H1 (cell line): ENCODE results near the gene CENPO. TPM values are rescaled to one million over a fixed set of nuclear protein-coding genes. Genes with fewer than 3 reads are reported as not detected.

Source experiments
- ATF2 ChIP-seq: IDR thresholded peaks from 2 replicates; pipeline ENCODE4 v1.6.1; 2012; ENCODE audit warnings: low read length, inconsistent platforms
- BRCA1 ChIP-seq: IDR thresholded peaks from 2 replicates; pipeline ENCODE4 v1.6.1; 2012; ENCODE audit warnings: low read depth, low read length, improper control_type of control experiment
- GABPA ChIP-seq: IDR thresholded peaks from 2 replicates; pipeline ENCODE4 v1.6.1; 2011; ENCODE audit warnings: mild to moderate bottlenecking, low read length, moderate library complexity, borderline replicate concordance; ENCODE audit not compliant: insufficient read depth
- RFX5 ChIP-seq: IDR thresholded peaks from 2 replicates; pipeline ENCODE4 v1.6.1; 2011; ENCODE audit warnings: low read depth, low read length, improper control_type of control experiment, borderline replicate concordance
- SIX5 ChIP-seq: IDR thresholded peaks from 2 replicates; pipeline ENCODE4 v1.6.1; 2011; ENCODE audit warnings: mild to moderate bottlenecking, low read depth, low read length
- TBP ChIP-seq: IDR thresholded peaks from 2 replicates; pipeline ENCODE4 v1.6.1; 2011; ENCODE audit warnings: low read depth, low read length, improper control_type of control experiment
- polyA plus RNA-seq, 7 experiments: library from polyadenylated mRNA; depleted of rRNA in 3 of 7; stranded (reverse) in 5 of 7; unstranded in 2 of 7; fragments of >200 nt in 5 of 7; fragments of 200-250 nt in 2 of 7; gene quantifications; 1 replicate in 5 of 7; 2 replicates in 1 of 7; 4 replicates in 1 of 7; pipeline versions ENCODE4 v1.2.1 to v1.2.3, GENCODE V29; 2011 to 2013; ENCODE audit warnings: missing spikeins in 2 of 7, mixed read lengths in 2 of 7
- total RNA-seq: library from RNA; stranded (reverse); fragmentation: NEBNext Ultra II Directional; extraction: Animal tissue kit (Norgen Biotek cat#: 25700); gene quantifications from 2 replicates; pipeline ENCODE4 v1.2.1, GENCODE V29; 2021
- TF ChIP-seq, protein P1 (sequence below): fragments of 300-600 bp; sonication (generic); IDR thresholded peaks from 2 replicates; pipeline ENCODE4 v1.7.1; 2012; ENCODE audit warnings: low read length, moderate library complexity, mild to moderate bottlenecking, inconsistent platforms; ENCODE audit not compliant: insufficient replicate concordance

CENPO gene
- total and polyA plus RNA-seq, 2 of the 8 experiments (the other 6 are each of a cell fraction or from before 2014, with no cell fraction given) = 34.4 to 46.3 TPM

GRCh38 chr2:24747299-24747698 lies 45.9 kb upstream of the CENPO start (continued):
- TF ChIP-seq, protein P1, sequence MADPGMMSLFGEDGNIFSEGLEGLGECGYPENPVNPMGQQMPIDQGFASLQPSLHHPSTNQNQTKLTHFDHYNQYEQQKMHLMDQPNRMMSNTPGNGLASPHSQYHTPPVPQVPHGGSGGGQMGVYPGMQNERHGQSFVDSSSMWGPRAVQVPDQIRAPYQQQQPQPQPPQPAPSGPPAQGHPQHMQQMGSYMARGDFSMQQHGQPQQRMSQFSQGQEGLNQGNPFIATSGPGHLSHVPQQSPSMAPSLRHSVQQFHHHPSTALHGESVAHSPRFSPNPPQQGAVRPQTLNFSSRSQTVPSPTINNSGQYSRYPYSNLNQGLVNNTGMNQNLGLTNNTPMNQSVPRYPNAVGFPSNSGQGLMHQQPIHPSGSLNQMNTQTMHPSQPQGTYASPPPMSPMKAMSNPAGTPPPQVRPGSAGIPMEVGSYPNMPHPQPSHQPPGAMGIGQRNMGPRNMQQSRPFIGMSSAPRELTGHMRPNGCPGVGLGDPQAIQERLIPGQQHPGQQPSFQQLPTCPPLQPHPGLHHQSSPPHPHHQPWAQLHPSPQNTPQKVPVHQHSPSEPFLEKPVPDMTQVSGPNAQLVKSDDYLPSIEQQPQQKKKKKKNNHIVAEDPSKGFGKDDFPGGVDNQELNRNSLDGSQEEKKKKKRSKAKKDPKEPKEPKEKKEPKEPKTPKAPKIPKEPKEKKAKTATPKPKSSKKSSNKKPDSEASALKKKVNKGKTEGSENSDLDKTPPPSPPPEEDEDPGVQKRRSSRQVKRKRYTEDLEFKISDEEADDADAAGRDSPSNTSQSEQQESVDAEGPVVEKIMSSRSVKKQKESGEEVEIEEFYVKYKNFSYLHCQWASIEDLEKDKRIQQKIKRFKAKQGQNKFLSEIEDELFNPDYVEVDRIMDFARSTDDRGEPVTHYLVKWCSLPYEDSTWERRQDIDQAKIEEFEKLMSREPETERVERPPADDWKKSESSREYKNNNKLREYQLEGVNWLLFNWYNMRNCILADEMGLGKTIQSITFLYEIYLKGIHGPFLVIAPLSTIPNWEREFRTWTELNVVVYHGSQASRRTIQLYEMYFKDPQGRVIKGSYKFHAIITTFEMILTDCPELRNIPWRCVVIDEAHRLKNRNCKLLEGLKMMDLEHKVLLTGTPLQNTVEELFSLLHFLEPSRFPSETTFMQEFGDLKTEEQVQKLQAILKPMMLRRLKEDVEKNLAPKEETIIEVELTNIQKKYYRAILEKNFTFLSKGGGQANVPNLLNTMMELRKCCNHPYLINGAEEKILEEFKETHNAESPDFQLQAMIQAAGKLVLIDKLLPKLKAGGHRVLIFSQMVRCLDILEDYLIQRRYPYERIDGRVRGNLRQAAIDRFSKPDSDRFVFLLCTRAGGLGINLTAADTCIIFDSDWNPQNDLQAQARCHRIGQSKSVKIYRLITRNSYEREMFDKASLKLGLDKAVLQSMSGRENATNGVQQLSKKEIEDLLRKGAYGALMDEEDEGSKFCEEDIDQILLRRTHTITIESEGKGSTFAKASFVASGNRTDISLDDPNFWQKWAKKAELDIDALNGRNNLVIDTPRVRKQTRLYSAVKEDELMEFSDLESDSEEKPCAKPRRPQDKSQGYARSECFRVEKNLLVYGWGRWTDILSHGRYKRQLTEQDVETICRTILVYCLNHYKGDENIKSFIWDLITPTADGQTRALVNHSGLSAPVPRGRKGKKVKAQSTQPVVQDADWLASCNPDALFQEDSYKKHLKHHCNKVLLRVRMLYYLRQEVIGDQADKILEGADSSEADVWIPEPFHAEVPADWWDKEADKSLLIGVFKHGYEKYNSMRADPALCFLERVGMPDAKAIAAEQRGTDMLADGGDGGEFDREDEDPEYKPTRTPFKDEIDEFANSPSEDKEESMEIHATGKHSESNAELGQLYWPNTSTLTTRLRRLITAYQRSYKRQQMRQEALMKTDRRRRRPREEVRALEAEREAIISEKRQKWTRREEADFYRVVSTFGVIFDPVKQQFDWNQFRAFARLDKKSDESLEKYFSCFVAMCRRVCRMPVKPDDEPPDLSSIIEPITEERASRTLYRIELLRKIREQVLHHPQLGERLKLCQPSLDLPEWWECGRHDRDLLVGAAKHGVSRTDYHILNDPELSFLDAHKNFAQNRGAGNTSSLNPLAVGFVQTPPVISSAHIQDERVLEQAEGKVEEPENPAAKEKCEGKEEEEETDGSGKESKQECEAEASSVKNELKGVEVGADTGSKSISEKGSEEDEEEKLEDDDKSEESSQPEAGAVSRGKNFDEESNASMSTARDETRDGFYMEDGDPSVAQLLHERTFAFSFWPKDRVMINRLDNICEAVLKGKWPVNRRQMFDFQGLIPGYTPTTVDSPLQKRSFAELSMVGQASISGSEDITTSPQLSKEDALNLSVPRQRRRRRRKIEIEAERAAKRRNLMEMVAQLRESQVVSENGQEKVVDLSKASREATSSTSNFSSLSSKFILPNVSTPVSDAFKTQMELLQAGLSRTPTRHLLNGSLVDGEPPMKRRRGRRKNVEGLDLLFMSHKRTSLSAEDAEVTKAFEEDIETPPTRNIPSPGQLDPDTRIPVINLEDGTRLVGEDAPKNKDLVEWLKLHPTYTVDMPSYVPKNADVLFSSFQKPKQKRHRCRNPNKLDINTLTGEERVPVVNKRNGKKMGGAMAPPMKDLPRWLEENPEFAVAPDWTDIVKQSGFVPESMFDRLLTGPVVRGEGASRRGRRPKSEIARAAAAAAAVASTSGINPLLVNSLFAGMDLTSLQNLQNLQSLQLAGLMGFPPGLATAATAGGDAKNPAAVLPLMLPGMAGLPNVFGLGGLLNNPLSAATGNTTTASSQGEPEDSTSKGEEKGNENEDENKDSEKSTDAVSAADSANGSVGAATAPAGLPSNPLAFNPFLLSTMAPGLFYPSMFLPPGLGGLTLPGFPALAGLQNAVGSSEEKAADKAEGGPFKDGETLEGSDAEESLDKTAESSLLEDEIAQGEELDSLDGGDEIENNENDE = no peak
- TF ChIP-seq BRCA1 (no peak), ATF2 (no peak), SIX5 (no peak), GABPA (no peak), TBP (no peak), RFX5 (no peak)
- TF ChIP-seq, all 59 proteins: peak for 0
